T-helper 1 cell treated with Interleukin-12 subunit alpha and Interleukin-12 subunit beta and Interleukin-4 antibody, amounts not matched to agents 30 μg/mL and 1 μg/mL, for 36 hours (primary cell): Measurements from ENCODE around the gene POLRMT.
"Not testable (repeated sequence)": the region's sequence is repeated elsewhere in the genome, so short reads cannot be mapped to it uniquely, and the experiment has no call there.

Source experiments
- H3K27ac Mint-ChIP-seq: one replicate; pipeline ENCODE4 v1.8.0; 2021; ENCODE audit warnings: mild to moderate bottlenecking, mixed read lengths
- H3K27me3 Mint-ChIP-seq: one replicate; pipeline ENCODE4 v1.8.0; 2021; ENCODE audit warnings: low read depth, mixed read lengths
- H3K36me3 Mint-ChIP-seq: one replicate; pipeline ENCODE4 v1.8.0; 2021; ENCODE audit warnings: low read depth, mixed read lengths
- H3K4me1 Mint-ChIP-seq: one replicate; pipeline ENCODE4 v1.8.0; 2021; ENCODE audit warnings: low read depth, mixed read lengths
- H3K4me3 Mint-ChIP-seq: one replicate; pipeline ENCODE4 v1.8.0; 2021; ENCODE audit warnings: mild to moderate bottlenecking, moderate library complexity, mixed read lengths
- H3K9me3 Mint-ChIP-seq: one replicate; pipeline ENCODE4 v1.8.0; 2021; ENCODE audit warnings: mixed read lengths

The POLRMT gene

DNA sequence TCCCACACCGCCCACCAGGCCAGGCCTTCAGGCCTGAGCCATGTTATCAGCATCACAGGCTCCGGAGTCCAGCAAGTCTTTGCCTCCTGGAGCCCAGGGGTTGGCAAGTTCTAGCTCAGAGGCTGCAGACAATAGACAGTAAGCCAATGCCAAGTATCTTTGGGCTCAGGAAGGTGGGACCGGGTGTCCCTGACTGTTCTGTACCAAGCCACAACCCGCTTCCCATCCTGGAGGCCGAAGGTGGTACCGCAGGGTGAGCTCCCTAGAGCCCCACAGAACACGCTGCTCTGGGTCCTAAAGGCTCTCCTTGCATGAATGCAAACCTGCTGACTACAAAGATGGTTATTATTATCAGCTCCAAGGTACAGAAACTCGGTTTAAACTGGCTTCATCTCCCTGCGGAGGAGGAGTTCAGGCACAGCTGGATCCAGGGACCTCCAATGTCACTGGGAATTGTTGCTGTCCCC lies 37.3 kb upstream of the POLRMT start:
- no peak overlapping the region for H3K27ac Mint-ChIP-seq
- H3K27me3 Mint-ChIP-seq = peaks cover 22% of the 10 kb centered on the region
- no peaks in the 10 kb centered on the region for H3K4me1 Mint-ChIP-seq
- H3K9me3 Mint-ChIP-seq = no peaks in the 10 kb centered on the region
- no peaks in the 10 kb centered on the region for H3K36me3 Mint-ChIP-seq
- H3K4me3 Mint-ChIP-seq = no peak overlapping the region

GRCh38 chr19:668675-669434 lies 35.5 kb upstream of the POLRMT start:
- H3K4me1 Mint-ChIP-seq, H3K4me3 Mint-ChIP-seq, H3K36me3 Mint-ChIP-seq, H3K27ac Mint-ChIP-seq, H3K9me3 Mint-ChIP-seq: not testable (repeated sequence)
- H3K27me3 Mint-ChIP-seq = peaks cover 14% of the 10 kb centered on the region

GRCh38 chr19:666985-667573 lies 33.7 kb upstream of the POLRMT start:
- H3K4me3 Mint-ChIP-seq, H3K36me3 Mint-ChIP-seq, H3K9me3 Mint-ChIP-seq, H3K27ac Mint-ChIP-seq, H3K4me1 Mint-ChIP-seq: not testable (repeated sequence)
- H3K27me3 Mint-ChIP-seq = peaks cover 14% of the 10 kb centered on the region

DNA sequence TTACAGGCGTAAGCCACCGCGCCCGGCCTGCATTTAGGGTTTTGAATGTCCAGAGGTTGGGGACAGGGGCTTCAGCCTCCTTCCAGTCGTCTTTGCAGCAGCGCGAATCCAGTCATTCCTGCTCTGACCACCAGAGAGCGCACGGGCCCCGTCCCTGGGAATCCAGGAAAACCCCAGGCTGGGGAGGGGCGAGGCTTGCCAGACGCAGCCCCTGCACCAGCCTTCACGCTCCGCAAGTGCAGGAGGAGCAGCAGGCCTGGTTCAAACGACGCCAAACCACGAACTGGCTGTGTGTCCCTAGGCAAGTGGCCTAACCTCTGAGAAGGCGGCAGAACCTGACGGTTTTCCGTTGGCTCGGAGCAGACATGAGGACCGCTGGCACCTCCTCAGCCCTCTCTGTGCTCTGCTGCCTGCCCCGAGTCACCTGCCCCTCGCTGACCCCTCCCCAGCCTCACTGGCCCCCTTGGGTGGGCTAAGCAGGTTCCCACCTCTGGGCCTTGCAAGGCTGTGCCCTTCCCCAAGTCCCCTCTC lies 31.6 kb upstream of the POLRMT start:
- peaks cover 12% of the 10 kb centered on the region for H3K4me1 Mint-ChIP-seq
- H3K27ac Mint-ChIP-seq = peak overlapping the region; percentile 41
- H3K4me3 Mint-ChIP-seq = peak overlapping the region; percentile 10
- H3K36me3 Mint-ChIP-seq = peaks cover 9% of the 10 kb centered on the region
- peaks cover 14% of the 10 kb centered on the region for H3K27me3 Mint-ChIP-seq
- no peaks in the 10 kb centered on the region for H3K9me3 Mint-ChIP-seq

- no peaks in the 10 kb centered on the region for H3K9me3 Mint-ChIP-seq
- H3K4me1 Mint-ChIP-seq = peaks cover 15% of the 10 kb centered on the region
- H3K27me3 Mint-ChIP-seq = peaks cover 8% of the 10 kb centered on the region
- peak overlapping the region; percentile 85 for H3K27ac Mint-ChIP-seq
- H3K4me3 Mint-ChIP-seq = peak overlapping the region; percentile 78
- H3K36me3 Mint-ChIP-seq = peaks cover 9% of the 10 kb centered on the region
Measured at GRCh38 chr19:663682-664117, 30.4 kb upstream of the POLRMT start.

DNA sequence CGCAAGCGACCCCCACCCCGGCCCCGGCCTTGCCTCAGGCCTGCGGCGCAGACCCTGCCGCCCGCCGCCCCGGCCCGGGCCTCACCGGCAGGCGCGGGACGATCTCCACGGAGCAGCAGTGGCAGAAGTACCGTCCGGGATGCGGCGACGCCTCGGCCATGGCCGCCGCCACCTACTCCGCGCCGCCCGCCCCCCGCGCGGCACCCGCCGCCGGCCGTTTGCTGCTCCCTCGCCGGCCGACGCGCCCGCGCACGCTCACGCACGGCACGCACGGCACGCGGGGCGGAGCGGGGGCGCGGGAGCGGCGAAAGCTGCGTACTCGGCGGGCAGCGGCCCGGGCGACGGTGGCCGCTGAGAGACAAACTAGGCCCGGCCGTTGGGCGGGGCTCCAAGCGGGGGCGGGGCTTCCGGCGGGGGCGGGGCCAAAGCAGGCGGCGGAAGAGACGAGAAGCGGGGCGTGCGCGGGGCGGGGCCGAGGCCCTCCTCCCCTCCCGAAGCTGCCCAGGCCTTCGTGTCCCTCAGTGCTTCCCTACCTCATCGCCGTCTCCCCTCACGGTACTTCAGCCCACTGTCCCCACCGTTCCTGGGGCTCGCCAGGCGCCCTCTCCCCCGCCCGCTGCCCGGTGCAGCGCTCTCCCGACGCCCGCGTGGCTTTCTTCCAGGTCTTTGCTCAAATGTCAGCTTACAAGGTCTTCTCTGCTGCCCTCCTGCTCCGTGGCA lies 29.8 kb upstream of the POLRMT start, which contains the start of gene RNF126:
TSS of gene RNF126 (minus strand) at position 253 of the 720 bp plus-strand sequence. CDS start at position 160, 93 bp downstream.
- H3K9me3 Mint-ChIP-seq = no peaks in the 10 kb centered on the region
- H3K27me3 Mint-ChIP-seq = peaks cover 3% of the 10 kb centered on the region
- H3K4me1 Mint-ChIP-seq = peaks cover 15% of the 10 kb centered on the region
- H3K27ac Mint-ChIP-seq = peak within 1 kb of the TSS; percentile 96
- peaks cover 9% of the 10 kb centered on the region for H3K36me3 Mint-ChIP-seq
- H3K4me3 Mint-ChIP-seq = peak within 1 kb of the TSS; percentile 98

DNA sequence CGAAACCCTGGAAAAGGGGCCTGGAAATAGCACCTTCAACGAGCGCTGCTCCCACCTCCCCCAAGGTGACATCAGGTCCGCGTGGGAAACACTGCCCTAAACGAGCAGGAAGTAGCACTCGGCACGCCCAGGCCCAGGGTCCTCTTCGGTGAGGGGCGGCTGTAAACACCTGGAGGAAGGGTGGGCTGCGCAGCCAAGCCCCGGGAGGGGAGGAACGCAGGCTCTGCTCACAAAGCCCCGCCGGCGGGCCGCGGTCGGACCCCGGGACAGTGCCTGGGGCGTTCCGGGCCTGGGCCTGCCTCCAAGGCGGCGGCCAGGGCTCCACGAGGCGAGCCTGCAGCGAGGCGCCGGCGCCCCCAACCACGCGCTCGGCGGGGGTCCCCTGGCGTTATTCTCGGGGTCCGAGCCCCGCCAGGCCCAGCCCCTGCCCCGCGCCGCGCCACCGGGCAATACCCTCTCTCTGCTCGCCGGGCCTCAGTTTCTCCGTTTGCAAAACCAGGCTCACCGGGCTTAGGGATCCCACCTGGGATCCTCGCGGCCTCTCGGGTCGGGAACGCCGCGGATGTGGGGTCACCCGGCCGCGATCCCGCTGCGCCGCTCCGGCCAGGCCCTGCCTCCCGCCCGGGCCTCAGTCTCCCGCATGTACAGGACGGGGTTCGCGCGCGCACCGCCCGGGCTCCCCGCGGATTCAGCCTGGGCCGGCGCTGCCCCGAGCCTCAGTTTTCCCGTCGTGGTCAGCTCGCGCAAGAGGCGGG lies 29.0 kb upstream of the POLRMT start:
- Mint-ChIP-seq H3K27ac (peak overlapping the region; percentile 96), H3K36me3 (peaks cover 9% of the 10 kb centered on the region), H3K4me1 (peaks cover 15% of the 10 kb centered on the region), H3K9me3 (no peaks in the 10 kb centered on the region), H3K4me3 (peak overlapping the region; percentile 98), H3K27me3 (no peaks in the 10 kb centered on the region)

- Mint-ChIP-seq H3K4me3 (peak overlapping the region; percentile 98), H3K27ac (peak overlapping the region; percentile 96), H3K36me3 (peaks cover 9% of the 10 kb centered on the region), H3K4me1 (peaks cover 15% of the 10 kb centered on the region), H3K9me3 (no peaks in the 10 kb centered on the region), H3K27me3 (no peaks in the 10 kb centered on the region)
Measured at GRCh38 chr19:661427-662196, 28.3 kb upstream of the POLRMT start.

GRCh38 chr19:660793-661426 lies 27.6 kb upstream of the POLRMT start:
- H3K4me1 Mint-ChIP-seq = peaks cover 18% of the 10 kb centered on the region
- no peaks in the 10 kb centered on the region for H3K9me3 Mint-ChIP-seq
- peaks cover 11% of the 10 kb centered on the region for H3K36me3 Mint-ChIP-seq
- H3K27ac Mint-ChIP-seq = peak overlapping the region; percentile 96
- peak overlapping the region; percentile 98 for H3K4me3 Mint-ChIP-seq
- H3K27me3 Mint-ChIP-seq = no peaks in the 10 kb centered on the region

DNA sequence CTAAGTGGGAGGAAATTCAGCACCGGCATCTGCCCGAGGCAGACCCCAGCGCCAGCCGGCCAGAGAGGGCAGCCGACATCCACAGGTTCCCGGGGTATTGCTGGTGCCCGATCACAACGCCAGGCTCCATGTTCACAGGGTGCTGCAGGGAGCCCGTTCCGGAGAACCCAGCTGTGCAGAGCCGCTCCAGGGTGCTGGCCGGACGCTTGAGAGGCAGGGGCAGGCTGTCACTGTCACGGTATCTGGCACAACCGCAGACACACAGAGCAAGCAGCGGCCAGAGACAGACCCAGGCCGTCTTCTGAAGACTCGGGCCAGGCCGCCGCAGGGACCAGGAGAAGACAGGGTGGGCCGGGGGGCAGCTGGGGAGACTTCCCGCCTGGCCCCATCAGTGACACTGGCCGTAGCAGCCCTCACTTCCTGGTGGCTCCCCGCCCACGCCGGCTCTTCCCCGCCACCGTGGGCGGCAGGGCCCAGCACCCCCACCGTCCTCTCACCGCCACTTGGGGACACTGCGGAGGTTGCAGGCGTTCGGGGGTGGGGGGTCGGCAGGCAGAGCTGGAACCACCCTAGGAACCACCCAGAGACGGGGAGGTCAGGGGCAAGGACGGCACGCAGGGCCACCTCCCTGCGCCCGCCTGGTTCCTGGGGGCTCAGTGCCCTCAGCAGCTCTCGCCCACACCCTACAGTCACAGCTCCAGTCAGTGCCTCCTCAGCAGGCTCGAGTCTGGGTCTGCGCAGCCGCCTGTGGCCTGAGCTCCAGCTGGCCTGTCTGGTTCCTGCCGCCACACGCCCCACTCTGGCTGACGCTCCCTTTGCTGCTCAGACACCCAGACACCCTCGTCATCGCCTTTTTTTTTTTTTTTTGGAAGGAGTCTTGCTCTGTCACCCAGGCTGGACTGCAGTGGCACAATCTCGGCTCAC lies 25.8 kb upstream of the POLRMT start:
- peaks cover 16% of the 10 kb centered on the region for H3K36me3 Mint-ChIP-seq
- H3K27ac Mint-ChIP-seq = peak overlapping the region; percentile 96
- no peaks in the 10 kb centered on the region for H3K9me3 Mint-ChIP-seq
- H3K4me1 Mint-ChIP-seq = peaks cover 20% of the 10 kb centered on the region
- H3K4me3 Mint-ChIP-seq = peak overlapping the region; percentile 98
- H3K27me3 Mint-ChIP-seq = no peaks in the 10 kb centered on the region

- no peak overlapping the region for H3K4me3 Mint-ChIP-seq
Measured at GRCh38 chr19:658059-658839, 24.9 kb upstream of the POLRMT start.

DNA sequence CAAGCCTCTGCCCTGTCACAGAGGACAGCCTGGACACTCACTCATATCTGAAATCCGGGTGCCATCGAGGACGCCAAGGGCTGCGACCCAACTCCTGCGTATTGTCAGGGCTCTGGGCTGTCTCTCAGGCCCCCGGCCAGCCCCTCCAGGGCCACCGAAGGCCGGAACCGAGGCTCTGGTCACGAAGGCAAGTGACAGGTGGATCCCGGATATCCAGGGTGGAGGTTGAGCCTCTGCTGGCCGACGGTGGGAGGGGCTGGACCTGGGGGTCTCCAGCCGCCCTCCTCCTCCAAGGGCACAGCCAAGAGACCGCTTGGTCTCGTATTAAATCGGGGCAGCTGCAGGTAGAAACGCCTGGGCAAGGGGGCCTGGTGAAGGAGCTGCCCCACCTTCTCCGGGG lies 24.3 kb upstream of the POLRMT start:
- Mint-ChIP-seq H3K9me3 (no peaks in the 10 kb centered on the region), H3K27ac (no peak overlapping the region), H3K4me3 (no peak overlapping the region), H3K36me3 (peaks cover 20% of the 10 kb centered on the region), H3K4me1 (peaks cover 20% of the 10 kb centered on the region), H3K27me3 (no peaks in the 10 kb centered on the region)

More at GRCh38 chr19:658059-658839, 24.9 kb upstream of the POLRMT start:
- H3K36me3 Mint-ChIP-seq = peaks cover 20% of the 10 kb centered on the region
- H3K27me3 Mint-ChIP-seq = no peaks in the 10 kb centered on the region
- no peaks in the 10 kb centered on the region for H3K9me3 Mint-ChIP-seq
- H3K27ac Mint-ChIP-seq = no peak overlapping the region
- H3K4me1 Mint-ChIP-seq = peaks cover 20% of the 10 kb centered on the region
